GM18909 (cell line): ENCODE data around the gene ENC1.
A peak's percentile ranks its signal among the peaks of the same experiment; 100 is the strongest.

Source experiments
- ATAC-seq: cut with Tn5 transposase; IDR thresholded peaks from one replicate; pipeline ENCODE4 v1.9.1; 2021; ENCODE audit warnings: mild to moderate bottlenecking; ENCODE audit not compliant: unreplicated experiment, poor library complexity

ENC1 gene

GRCh38 chr5:74613283-74613682, 27.2 kb downstream of the ENC1 start:
- no peak for ATAC-seq

GRCh38 chr5:74612045-74612444, 28.5 kb downstream of the ENC1 start:
- ATAC-seq, result no peak

GRCh38 chr5:74608736-74609601, 31.6 kb downstream of the ENC1 start:
- no peak for ATAC-seq

- ATAC-seq, result no peak
Measured at GRCh38 chr5:74605759-74606158, 34.8 kb downstream of the ENC1 start.

GRCh38 chr5:74603376-74603775, 37.2 kb downstream of the ENC1 start:
- no peak for ATAC-seq

GRCh38 chr5:74599148-74599547, 41.4 kb downstream of the ENC1 start:
- no peak for ATAC-seq

GRCh38 chr5:74598731-74599130, 41.8 kb downstream of the ENC1 start:
- no peak for ATAC-seq

- ATAC-seq, result no peak
Measured at GRCh38 chr5:74596927-74597326, 43.6 kb downstream of the ENC1 start.

- ATAC-seq, result no peak
Measured at GRCh38 chr5:74595143-74595925, 45.2 kb downstream of the ENC1 start.

- ATAC-seq, result no peak
Measured at GRCh38 chr5:74594137-74595040, 46.1 kb downstream of the ENC1 start.

GRCh38 chr5:74589204-74590056, 51.1 kb downstream of the ENC1 start:
- no peak for ATAC-seq

- ATAC-seq, result no peak
Measured at GRCh38 chr5:74588415-74588814, 52.1 kb downstream of the ENC1 start.

GRCh38 chr5:74587890-74588289, 52.6 kb downstream of the ENC1 start:
- ATAC-seq, result no peak

GRCh38 chr5:74587300-74587699, 53.2 kb downstream of the ENC1 start:
- no peak for ATAC-seq

- ATAC-seq, result no peak
Measured at GRCh38 chr5:74586856-74587255, 53.7 kb downstream of the ENC1 start.

- no peak for ATAC-seq
Measured at GRCh38 chr5:74582853-74583252, 57.7 kb downstream of the ENC1 start.

GRCh38 chr5:74581988-74582365, 58.6 kb downstream of the ENC1 start:
- ATAC-seq, result no peak

- no peak for ATAC-seq
Measured at GRCh38 chr5:74580729-74581109, 59.8 kb downstream of the ENC1 start.

- ATAC-seq, result peak; percentile 71
Measured at GRCh38 chr5:74579215-74579614, 61.3 kb downstream of the ENC1 start.
